ENCODE measurements around the gene GRM5. TPM values are rescaled to one million over a fixed set of nuclear protein-coding genes. Genes with fewer than 3 reads are reported as not detected.
"Not testable (repeated sequence)": the region's sequence is repeated elsewhere in the genome, so short reads cannot be mapped to it uniquely, and the experiment has no call there.

GRM5 gene
- total RNA-seq, 1 donor from 2014 or later = not detected

- DNase-seq (ENCODE audit: low read depth in 2 of 2) = not testable (repeated sequence)
Measured at GRCh38 chr11:88838139-88838538, 227.6 kb downstream of the GRM5 start.

GRCh38 chr11:88835709-88836108 lies 230.1 kb downstream of the GRM5 start:
- not testable (repeated sequence) for DNase-seq (ENCODE audit: low read depth in 2 of 2)

GRCh38 chr11:88831303-88831890 lies 234.4 kb downstream of the GRM5 start:
- no peak for DNase-seq (ENCODE audit: low read depth in 2 of 2)

GRCh38 chr11:88827018-88827676 lies 238.6 kb downstream of the GRM5 start:
- DNase-seq (ENCODE audit: low read depth in 2 of 2) = no peak

GRCh38 chr11:88819616-88820015 lies 246.2 kb downstream of the GRM5 start:
- DNase-seq (ENCODE audit: low read depth in 2 of 2) = no peak

GRCh38 chr11:88818978-88819377 lies 246.8 kb downstream of the GRM5 start:
- DNase-seq (ENCODE audit: low read depth in 2 of 2) = no peak

GRCh38 chr11:88815505-88815904 lies 250.3 kb downstream of the GRM5 start:
- no peak for DNase-seq (ENCODE audit: low read depth in 2 of 2)

GRCh38 chr11:88814076-88814475 lies 251.7 kb downstream of the GRM5 start:
- DNase-seq (ENCODE audit: low read depth in 2 of 2) = no peak

- no peak for DNase-seq (ENCODE audit: low read depth in 2 of 2)
Measured at GRCh38 chr11:88813233-88813915, 252.4 kb downstream of the GRM5 start.

GRCh38 chr11:88810420-88811097 lies 255.2 kb downstream of the GRM5 start:
- no peak for DNase-seq (ENCODE audit: low read depth in 2 of 2)

- no peak for DNase-seq (ENCODE audit: low read depth in 2 of 2)
Measured at GRCh38 chr11:88809126-88809525, 256.7 kb downstream of the GRM5 start.

GRCh38 chr11:88807349-88807748 lies 258.4 kb downstream of the GRM5 start:
- DNase-seq (ENCODE audit: low read depth in 2 of 2) = no peak

GRCh38 chr11:88806410-88806809 lies 259.4 kb downstream of the GRM5 start:
- no peak for DNase-seq (ENCODE audit: low read depth in 2 of 2)

GRCh38 chr11:88801484-88802123 lies 264.2 kb downstream of the GRM5 start:
- no peak for DNase-seq (ENCODE audit: low read depth in 2 of 2)

- no peak for DNase-seq (ENCODE audit: low read depth in 2 of 2)
Measured at GRCh38 chr11:88799771-88800500, 265.8 kb downstream of the GRM5 start.

GRCh38 chr11:88790182-88790581 lies 275.6 kb downstream of the GRM5 start:
- no peak for DNase-seq (ENCODE audit: low read depth in 2 of 2)

GRCh38 chr11:88779577-88779976 lies 286.2 kb downstream of the GRM5 start:
- DNase-seq (ENCODE audit: low read depth in 2 of 2) = no peak

GRCh38 chr11:88770475-88771079 lies 295.2 kb downstream of the GRM5 start:
- no peak for DNase-seq (ENCODE audit: low read depth in 2 of 2)

- no peak for DNase-seq (ENCODE audit: low read depth in 2 of 2)
Measured at GRCh38 chr11:88744140-88744539, 321.6 kb downstream of the GRM5 start.

GRCh38 chr11:88739524-88739923 lies 326.3 kb downstream of the GRM5 start:
- DNase-seq (ENCODE audit: low read depth in 2 of 2) = no peak

- no peak for DNase-seq (ENCODE audit: low read depth in 2 of 2)
Measured at GRCh38 chr11:88709567-88709966, 356.2 kb downstream of the GRM5 start.
